ENCODE measurements around the gene SDS.

SDS gene, protein sequence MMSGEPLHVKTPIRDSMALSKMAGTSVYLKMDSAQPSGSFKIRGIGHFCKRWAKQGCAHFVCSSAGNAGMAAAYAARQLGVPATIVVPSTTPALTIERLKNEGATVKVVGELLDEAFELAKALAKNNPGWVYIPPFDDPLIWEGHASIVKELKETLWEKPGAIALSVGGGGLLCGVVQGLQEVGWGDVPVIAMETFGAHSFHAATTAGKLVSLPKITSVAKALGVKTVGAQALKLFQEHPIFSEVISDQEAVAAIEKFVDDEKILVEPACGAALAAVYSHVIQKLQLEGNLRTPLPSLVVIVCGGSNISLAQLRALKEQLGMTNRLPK

DNA sequence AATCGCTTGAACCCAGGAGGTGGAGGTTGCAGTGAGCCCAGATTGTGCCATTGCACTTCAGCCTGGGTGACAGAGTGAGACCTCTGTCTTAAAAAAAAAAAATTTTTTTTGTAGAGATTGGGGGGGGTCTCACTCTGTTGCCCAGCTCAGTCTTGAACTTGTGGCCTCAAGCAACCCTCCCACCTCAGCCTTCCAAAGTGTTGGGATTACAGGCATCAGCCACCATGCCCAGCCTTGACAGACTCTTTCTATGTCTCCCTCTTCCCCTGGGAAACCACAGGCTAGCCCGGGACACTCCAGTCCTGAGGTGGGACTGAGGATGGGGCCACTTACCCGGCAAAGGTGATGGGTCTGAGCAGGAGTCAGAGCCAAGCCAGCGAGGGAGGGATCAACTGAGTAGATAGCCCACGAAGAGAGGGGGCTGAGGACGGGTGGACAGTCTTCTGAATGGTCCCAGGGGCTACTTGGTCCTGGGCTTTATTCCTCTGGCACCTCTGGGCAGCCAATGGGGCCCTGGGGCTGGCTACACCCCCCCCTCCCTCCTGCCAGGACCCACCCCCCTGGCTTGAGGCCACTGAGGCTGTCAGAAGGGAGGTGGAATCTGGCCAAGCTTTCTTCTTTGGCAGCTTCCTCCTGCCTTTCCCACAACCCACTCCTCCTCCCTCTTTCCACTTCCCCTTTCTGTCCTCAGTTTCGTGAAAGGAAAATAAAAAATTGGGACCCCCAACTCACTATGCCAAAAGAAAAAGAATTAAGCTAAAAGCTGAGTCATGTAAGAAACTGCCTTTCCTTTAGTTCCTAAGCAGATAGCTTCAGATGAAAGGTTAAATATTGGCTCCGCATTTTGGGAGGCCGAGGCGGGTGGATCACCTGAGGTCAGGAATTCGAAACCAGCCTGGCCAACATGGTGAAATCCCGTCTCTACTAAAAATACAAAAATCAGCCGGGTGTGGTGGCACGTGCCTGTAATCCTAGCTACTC, at the start of gene SDS:
Gene SDS (minus strand): TSS at position 453 of the 981 bp plus-strand sequence. CDS start 4,179 bp downstream, outside the sequence.
- no peak for DNase-seq (ENCODE audit: low read depth in 2 of 2)

- no peak for DNase-seq (ENCODE audit: low read depth in 2 of 2)
Measured at GRCh38 chr12:113453330-113453729, 49.6 kb upstream of the SDS start.

DNA sequence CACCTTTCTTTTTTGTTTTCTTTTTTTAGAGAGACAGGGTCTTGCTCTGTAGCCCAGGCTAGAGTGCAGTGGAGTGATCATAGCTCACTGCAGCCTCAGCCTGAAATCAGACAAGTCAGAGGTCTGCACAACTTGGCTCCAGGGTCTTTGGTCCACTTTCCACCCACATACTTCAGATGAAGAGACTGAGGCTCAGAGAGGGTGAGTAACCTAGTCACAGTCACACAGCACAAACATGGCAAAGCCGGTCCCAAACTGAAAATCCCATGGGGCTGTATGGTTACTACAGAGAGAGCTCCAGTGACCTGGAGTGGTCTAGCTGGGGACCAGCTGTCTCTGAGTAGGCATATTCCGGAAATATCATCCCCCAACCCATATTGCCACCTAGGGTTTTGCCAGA, 48.8 kb upstream of the SDS start:
- no peak for DNase-seq (ENCODE audit: low read depth in 2 of 2)

GRCh38 chr12:113449839-113450238, 46.2 kb upstream of the SDS start:
- no peak for DNase-seq (ENCODE audit: low read depth in 2 of 2)

DNA sequence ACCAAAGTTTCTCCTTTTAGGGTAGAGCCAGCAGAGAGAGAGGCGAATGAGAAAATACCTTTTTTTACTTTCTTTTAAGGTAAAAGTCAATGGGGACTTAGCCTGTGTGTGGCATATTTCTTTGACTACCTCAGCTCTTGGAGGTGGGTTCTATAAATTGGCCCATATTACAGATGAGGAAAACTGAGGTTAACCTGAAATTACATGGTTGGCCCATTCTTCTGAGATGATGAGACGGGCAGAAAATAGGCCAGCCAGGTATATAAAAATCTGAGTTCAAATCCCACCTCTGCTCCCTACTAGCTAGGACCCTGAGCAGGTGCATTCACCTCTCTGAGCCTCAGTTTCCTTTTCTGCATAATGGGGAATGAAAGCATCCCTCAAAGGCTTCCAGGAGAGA, 45.6 kb upstream of the SDS start:
- no peak for DNase-seq (ENCODE audit: low read depth in 2 of 2)

- DNase-seq (ENCODE audit: low read depth in 2 of 2), result no peak
Measured at GRCh38 chr12:113448873-113449272, 45.2 kb upstream of the SDS start.

DNA sequence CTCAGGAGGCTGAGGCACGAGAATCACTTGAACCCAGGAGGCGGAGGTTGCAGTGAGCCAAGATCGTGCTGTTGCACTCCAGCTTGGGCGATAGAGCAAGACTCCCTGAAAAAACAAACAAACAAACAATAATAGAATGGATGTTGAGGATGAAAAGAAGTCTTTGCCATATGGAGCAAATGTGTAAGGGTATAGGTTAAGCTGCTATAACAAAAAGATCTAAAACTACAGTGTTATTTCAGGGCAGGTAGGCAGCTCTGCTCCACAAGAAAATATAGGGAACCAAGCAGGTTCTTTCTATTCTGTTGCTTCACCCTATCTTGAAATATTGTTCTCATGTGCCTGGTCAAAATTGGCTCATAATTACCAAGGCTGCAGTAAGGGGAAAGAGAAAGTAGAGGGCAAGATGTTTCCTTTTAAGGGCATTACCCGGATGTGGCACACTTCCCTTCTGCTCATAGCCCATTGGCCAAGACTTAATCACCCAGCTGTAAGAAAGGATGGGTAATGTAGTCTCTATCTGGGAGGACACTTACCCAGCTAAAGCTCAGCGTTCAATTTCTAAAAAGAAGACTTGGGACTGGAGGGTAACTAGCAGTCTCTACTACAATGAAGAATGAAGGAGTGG, 42.0 kb upstream of the SDS start:
- no peak for DNase-seq (ENCODE audit: low read depth in 2 of 2)

GRCh38 chr12:113443030-113443539, 39.4 kb upstream of the SDS start:
- no peak for DNase-seq (ENCODE audit: low read depth in 2 of 2)

DNA sequence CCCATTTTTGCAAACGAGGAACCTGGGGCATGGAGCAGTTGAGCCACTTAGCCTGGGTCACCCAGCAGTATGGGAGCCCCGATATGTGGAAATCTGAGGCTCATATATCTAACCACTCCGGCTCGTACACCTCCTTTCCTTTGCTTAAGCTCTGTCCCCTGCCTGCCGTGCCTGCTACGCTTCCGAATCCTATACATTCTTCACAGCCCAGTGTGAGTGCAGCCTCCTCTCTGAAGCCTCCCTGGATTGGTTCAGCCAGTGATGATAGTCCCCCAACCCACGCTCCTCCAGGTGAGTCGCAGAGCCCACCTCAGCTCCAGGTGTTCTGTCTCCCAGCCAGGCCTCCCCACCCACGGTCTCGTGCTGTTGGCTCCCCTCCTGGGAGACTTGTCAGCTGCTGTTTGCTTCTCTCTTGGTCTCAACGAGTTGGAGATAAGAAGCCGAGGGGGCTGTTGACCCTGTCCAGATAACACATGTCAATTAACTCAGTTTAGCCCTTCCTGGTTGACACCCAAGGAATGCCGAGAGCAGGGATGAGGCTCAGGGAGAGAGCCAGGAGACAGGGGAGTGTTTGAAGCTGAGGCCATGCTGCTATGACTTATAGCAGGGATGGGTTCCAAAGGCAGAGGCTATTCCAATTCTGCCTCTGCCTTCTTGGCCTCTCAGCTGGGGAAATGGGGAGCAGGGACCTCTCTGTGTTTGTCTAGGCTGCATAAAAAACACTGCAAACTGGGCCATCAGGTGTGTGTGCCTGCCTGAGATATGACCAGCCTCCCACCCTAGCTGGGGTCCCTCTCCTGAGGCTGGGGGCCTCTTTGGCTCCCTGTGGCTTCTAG, 37.5 kb upstream of the SDS start:
- no peak for DNase-seq (ENCODE audit: low read depth in 2 of 2)

- DNase-seq (ENCODE audit: low read depth in 2 of 2), result no peak
Measured at GRCh38 chr12:113440336-113440735, 36.6 kb upstream of the SDS start.

DNA sequence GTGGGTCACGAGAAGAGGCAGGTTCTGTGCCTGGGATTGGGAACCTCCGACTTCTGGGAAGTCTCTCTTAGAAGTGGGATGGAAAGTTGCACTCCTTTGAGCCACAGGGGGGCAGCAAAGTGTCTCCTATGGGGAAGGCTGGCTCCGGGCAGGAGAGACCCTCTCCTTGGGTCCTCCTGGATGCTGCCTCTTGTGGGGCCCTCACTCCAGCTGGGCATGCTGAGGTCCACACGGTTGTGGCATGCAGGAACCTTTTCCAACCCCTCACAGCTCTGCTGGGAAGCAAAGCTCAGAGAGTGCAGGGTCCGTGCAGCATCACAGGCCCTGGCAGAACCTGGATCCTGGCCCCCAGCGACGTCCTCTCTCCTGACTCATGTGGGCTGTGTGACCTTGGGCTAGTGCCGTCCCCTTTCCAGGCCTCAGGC, 35.9 kb upstream of the SDS start:
- no peak for DNase-seq (ENCODE audit: low read depth in 2 of 2)

DNA sequence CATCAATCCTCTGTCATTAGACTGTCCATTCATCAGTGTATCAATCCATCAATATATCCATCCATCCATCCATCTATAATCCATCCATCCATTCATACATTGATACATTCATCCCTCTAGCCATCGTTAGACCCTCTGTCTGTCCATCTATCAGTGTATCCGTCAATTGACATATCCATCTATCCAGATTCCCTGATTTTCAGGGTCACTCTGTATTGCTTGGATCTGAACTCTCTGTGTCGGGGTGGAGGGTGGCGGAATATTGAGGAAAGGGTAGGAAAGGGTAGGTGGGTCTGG, 35.6 kb upstream of the SDS start:
- DNase-seq (ENCODE audit: low read depth in 2 of 2), result no peak

DNA sequence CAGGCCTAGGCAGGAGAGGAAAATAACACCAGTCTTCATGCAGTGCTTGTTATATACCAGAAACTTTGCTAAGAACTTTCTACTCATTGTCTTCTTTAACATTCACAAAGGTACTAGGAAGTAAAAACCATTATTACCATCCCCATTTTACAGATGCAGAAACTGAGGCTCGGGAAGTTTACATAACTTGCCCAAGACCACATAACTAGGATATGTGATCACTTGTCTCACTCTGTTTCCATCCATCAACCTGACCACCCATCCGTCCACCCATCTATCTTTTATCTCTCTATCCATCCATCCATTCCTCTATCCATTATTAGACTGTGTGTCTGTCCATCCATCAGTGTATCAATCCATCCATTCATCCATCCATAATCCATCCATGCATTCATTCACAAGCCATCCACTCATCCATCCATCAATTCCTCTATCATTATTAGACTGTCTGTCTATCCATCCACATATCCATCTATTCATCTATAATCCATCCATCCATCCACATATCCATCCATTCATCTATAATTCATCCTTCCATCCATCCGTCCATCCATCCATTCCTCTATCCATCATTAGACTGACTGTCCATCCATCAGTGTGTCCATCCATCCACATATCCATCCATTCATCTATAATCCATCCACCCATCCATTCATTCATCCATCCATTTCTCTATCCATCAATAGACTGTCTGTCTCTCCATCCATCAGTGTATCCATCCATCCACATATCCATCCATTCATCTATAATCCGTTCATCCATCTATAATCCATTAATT, 35.0 kb upstream of the SDS start:
- DNase-seq (ENCODE audit: low read depth in 2 of 2), result no peak

- no peak for DNase-seq (ENCODE audit: low read depth in 2 of 2)
Measured at GRCh38 chr12:113437729-113438100, 34.0 kb upstream of the SDS start.

- DNase-seq (ENCODE audit: low read depth in 2 of 2), result no peak
Measured at GRCh38 chr12:113436993-113437728, 33.5 kb upstream of the SDS start.

GRCh38 chr12:113436586-113436985, 32.9 kb upstream of the SDS start:
- no peak for DNase-seq (ENCODE audit: low read depth in 2 of 2)

DNA sequence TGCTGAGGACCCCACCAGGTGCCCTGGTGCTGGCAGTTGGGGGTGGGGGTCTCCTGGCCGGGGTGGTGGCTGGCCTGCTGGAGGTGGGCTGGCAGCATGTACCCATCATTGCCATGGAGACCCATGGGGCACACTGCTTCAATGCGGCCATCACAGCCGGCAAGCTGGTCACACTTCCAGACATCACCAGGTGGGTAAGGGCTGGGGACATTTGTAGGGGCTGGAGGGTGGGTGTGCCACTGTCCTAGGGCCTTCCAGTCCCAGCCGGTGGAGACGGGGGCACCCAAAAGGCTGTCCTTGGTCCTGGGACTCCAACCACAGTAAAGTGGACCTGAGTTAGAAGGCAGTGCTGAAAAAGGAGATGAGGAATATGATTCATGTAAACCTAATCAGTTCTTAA, 31.7 kb upstream of the SDS start:
- no peak for DNase-seq (ENCODE audit: low read depth in 2 of 2)

GRCh38 chr12:113432986-113433385, 29.3 kb upstream of the SDS start:
- DNase-seq (ENCODE audit: low read depth in 2 of 2), result no peak

DNA sequence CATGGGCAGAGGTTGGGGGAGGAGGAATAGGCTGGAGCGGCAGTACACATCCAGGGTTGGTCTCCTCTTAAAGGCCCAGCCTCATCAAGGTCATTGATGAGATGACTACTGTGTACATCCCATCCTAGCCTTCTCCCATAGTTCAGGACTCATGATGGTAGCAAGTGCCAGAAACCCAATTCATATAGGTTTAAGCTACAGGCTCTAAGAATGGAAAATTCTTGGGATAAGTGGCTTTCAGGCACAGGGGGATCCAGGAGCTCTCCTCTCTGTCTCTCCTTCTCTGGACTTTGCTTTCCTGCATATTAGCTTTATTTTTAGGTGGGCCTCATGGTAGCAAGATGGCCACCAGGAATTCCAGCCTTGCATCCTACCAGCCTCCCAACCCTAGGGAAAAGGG, 24.8 kb upstream of the SDS start:
- no peak for DNase-seq (ENCODE audit: low read depth in 2 of 2)

- no peak for DNase-seq (ENCODE audit: low read depth in 2 of 2)
Measured at GRCh38 chr12:113427882-113428281, 24.2 kb upstream of the SDS start.

Measured in fibroblast of skin of left biceps (primary cell).